Measurements from ENCODE around the gene ZNRF1. TPM values are rescaled to one million over a fixed set of nuclear protein-coding genes. Genes with fewer than 3 reads are reported as not detected.

The ZNRF1 gene
- total and polyA plus RNA-seq, 2 of the 13 experiments (the other 11 are each of a cell fraction or from before 2014, with no cell fraction given), result 43.9 to 58.7 TPM

DNA sequence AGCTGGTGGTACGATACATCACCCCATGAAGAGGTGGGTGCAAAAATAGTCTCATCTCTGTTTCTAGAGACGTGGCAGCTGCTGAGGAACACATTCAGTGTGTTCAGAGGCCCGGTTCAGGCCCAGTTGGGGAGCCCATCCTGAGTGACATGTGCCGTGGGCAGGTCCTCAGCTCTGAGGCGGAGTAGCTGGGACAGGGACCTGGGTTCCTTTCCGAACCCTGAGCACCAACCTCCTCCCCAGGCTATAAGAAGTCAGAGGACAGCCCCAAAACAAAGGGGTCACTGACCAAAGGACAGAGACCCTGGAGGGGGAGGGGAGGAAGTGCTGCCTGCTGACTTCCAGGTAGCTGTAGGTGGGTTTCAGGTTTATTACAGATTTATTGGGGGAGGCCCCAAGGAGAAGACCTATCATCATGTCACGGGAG, 112.7 kb downstream of the ZNRF1 start (continued):
- TF ChIP-seq DPF2 (CRISPR knock-in tag; IDR thresholded peaks at IDR 0.05; ENCODE audit: borderline replicate concordance, low read depth) (no peak; the same call in 1 of the 2 replicates), HOXD1 (CRISPR knock-in tag; IDR thresholded peaks at IDR 0.05) (no peak), ZNF781 (CRISPR knock-in tag; IDR thresholded peaks at IDR 0.05; ENCODE audit: borderline replicate concordance, not compliant biosample characterization) (no peak), HOXA3 (CRISPR knock-in tag; IDR thresholded peaks at IDR 0.05) (no peak), ZNF446 (CRISPR knock-in tag; IDR thresholded peaks at IDR 0.05) (no peak), MBNL3 (CRISPR knock-in tag; conservative IDR thresholded peaks at IDR 0.05) (no peak), FOXK2 (IDR thresholded peaks at IDR 0.05) (no peak), NFYB (CRISPR knock-in tag; IDR thresholded peaks at IDR 0.05) (no peak; the same call in 1 of the 2 replicates), ZFX (CRISPR knock-in tag; IDR thresholded peaks at IDR 0.05; ENCODE audit: low read depth) (peak; percentile 6; the same call in 1 of the 2 replicates), CHD4 (IDR thresholded peaks at IDR 0.05; ENCODE audit: borderline replicate concordance, low read length) (no peak), FIP1L1 (IDR thresholded peaks at IDR 0.05; ENCODE audit: borderline replicate concordance, insufficient read depth, low read depth, low read length) (no peak), SKI (IDR thresholded peaks at IDR 0.05; ENCODE audit: partially characterized antibody) (no peak), SCMH1 (CRISPR knock-in tag; IDR thresholded peaks at IDR 0.05; ENCODE audit: borderline replicate concordance) (no peak), KMT2A (CRISPR knock-in tag; IDR thresholded peaks at IDR 0.05) (no peak), STAG1 (CRISPR knock-in tag; IDR thresholded peaks at IDR 0.05) (no peak), CHD2 (IDR thresholded peaks at IDR 0.05; ENCODE audit: low read depth, low read length) (no peak), NFIC (IDR thresholded peaks at IDR 0.05; ENCODE audit: low read length) (no peak), ZNF839 (CRISPR knock-in tag; IDR thresholded peaks at IDR 0.05; ENCODE audit: borderline replicate concordance) (0 out of 2 replicates have a peak, but pooled peaks have one; percentile 10), SPEN (CRISPR knock-in tag; IDR thresholded peaks at IDR 0.05; ENCODE audit: low read depth) (peak; percentile 6; the same call in 1 of the 2 replicates)
- TF ChIP-seq, protein P1, sequence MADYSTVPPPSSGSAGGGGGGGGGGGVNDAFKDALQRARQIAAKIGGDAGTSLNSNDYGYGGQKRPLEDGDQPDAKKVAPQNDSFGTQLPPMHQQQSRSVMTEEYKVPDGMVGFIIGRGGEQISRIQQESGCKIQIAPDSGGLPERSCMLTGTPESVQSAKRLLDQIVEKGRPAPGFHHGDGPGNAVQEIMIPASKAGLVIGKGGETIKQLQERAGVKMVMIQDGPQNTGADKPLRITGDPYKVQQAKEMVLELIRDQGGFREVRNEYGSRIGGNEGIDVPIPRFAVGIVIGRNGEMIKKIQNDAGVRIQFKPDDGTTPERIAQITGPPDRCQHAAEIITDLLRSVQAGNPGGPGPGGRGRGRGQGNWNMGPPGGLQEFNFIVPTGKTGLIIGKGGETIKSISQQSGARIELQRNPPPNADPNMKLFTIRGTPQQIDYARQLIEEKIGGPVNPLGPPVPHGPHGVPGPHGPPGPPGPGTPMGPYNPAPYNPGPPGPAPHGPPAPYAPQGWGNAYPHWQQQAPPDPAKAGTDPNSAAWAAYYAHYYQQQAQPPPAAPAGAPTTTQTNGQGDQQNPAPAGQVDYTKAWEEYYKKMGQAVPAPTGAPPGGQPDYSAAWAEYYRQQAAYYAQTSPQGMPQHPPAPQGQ (CRISPR knock-in tag; IDR thresholded peaks at IDR 0.05; ENCODE audit: borderline replicate concordance), result no peak
- TF ChIP-seq, protein P2, sequence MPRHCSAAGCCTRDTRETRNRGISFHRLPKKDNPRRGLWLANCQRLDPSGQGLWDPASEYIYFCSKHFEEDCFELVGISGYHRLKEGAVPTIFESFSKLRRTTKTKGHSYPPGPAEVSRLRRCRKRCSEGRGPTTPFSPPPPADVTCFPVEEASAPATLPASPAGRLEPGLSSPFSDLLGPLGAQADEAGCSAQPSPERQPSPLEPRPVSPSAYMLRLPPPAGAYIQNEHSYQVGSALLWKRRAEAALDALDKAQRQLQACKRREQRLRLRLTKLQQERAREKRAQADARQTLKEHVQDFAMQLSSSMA (CRISPR knock-in tag; IDR thresholded peaks at IDR 0.05), result no peak
- TF ChIP-seq, protein P3, sequence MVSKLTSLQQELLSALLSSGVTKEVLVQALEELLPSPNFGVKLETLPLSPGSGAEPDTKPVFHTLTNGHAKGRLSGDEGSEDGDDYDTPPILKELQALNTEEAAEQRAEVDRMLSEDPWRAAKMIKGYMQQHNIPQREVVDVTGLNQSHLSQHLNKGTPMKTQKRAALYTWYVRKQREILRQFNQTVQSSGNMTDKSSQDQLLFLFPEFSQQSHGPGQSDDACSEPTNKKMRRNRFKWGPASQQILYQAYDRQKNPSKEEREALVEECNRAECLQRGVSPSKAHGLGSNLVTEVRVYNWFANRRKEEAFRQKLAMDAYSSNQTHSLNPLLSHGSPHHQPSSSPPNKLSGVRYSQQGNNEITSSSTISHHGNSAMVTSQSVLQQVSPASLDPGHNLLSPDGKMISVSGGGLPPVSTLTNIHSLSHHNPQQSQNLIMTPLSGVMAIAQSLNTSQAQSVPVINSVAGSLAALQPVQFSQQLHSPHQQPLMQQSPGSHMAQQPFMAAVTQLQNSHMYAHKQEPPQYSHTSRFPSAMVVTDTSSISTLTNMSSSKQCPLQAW (CRISPR knock-in tag; IDR thresholded peaks at IDR 0.05), result no peak; the same call in 1 of the 2 replicates
- TF ChIP-seq, protein P4, sequence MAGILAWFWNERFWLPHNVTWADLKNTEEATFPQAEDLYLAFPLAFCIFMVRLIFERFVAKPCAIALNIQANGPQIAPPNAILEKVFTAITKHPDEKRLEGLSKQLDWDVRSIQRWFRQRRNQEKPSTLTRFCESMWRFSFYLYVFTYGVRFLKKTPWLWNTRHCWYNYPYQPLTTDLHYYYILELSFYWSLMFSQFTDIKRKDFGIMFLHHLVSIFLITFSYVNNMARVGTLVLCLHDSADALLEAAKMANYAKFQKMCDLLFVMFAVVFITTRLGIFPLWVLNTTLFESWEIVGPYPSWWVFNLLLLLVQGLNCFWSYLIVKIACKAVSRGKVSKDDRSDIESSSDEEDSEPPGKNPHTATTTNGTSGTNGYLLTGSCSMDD (CRISPR knock-in tag; IDR thresholded peaks at IDR 0.05), result no peak
- TF ChIP-seq, protein P5, sequence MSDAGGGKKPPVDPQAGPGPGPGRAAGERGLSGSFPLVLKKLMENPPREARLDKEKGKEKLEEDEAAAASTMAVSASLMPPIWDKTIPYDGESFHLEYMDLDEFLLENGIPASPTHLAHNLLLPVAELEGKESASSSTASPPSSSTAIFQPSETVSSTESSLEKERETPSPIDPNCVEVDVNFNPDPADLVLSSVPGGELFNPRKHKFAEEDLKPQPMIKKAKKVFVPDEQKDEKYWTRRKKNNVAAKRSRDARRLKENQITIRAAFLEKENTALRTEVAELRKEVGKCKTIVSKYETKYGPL (CRISPR knock-in tag; IDR thresholded peaks at IDR 0.05), result no peak

Data from HepG2 (cell line).